ENCODE measurements around the gene CEPT1. TPM values are rescaled to one million over a fixed set of nuclear protein-coding genes. Genes with fewer than 3 reads are reported as not detected.

CEPT1 gene
- total and polyA plus RNA-seq, 2 of the 13 experiments (the other 11 are each of a cell fraction or from before 2014, with no cell fraction given) = 35.7 to 48.2 TPM

DNA sequence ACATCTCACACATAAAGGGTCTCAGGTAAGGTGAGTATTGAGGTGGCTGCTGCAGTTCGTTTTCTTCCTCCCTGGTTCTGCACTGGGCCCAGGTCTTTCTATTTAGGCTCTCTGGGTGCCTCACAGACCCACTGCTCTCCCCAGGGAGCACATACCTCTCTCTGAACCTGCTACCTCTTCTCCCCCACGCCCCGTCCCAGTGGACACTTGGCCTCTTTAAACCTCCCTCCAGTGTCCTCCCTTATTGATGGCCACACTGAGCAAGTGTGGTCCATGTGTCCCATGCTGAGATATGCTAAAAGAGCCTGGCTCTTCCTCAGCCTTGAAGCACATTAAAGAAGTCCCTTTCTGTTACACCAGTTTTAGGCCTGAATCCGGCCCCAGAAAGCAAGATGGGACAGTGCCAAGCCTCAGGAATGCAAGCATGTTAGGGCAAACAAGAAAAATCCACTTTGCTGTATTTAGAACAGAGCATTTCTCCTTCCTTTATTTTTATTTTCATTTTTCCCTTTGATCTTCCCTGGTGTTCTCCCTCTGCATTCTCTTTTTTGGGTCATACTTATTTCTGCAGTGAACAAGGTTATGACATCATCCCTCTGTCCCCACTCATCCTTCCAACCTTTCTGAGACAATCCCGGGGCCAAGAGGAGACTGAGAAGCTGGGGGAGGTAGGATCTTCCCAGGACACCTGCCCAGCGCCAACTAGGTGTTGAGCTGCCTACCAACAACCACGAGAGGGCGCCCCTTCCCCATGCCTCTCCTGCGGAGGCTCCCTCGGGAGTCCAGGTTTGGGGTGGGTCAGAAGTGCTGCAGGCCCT is 82.5 kb downstream of the CEPT1 start (continued):
- TF ChIP-seq CREM (IDR thresholded peaks at IDR 0.05) (no peak), CREM (CRISPR knock-in tag; IDR thresholded peaks at IDR 0.05) (no peak), SUZ12 (IDR thresholded peaks at IDR 0.05; ENCODE audit: low read depth, low read length) (no peak), RXRB (CRISPR knock-in tag; IDR thresholded peaks at IDR 0.05; ENCODE audit: borderline replicate concordance) (0 out of 2 replicates have a peak, but pooled peaks have one; percentile 21), ZNF136 (CRISPR knock-in tag; IDR thresholded peaks at IDR 0.05; ENCODE audit: low read depth) (no peak), NFKB2 (CRISPR knock-in tag; IDR thresholded peaks at IDR 0.05; ENCODE audit: borderline replicate concordance) (no peak), SOX6 (IDR thresholded peaks at IDR 0.05) (no peak), SOX6 (CRISPR knock-in tag; IDR thresholded peaks at IDR 0.05) (no peak), KDM2A (CRISPR knock-in tag; IDR thresholded peaks at IDR 0.05; ENCODE audit: borderline replicate concordance, low read depth) (peak; percentile 75; the same call in 1 of the 2 replicates), TBL1XR1 (IDR thresholded peaks at IDR 0.05; ENCODE audit: borderline replicate concordance, low read length, partially characterized antibody) (peak; percentile 44), SMAD9 (CRISPR knock-in tag; IDR thresholded peaks at IDR 0.05) (no peak), YEATS4 (CRISPR knock-in tag; IDR thresholded peaks at IDR 0.05; ENCODE audit: borderline replicate concordance) (no peak), SP2 (CRISPR knock-in tag; IDR thresholded peaks at IDR 0.05) (no peak), NFE2 (CRISPR knock-in tag; IDR thresholded peaks at IDR 0.05) (no peak), CBFB (CRISPR knock-in tag; IDR thresholded peaks at IDR 0.05) (no peak), NFIB (CRISPR knock-in tag; IDR thresholded peaks at IDR 0.05; ENCODE audit: borderline replicate concordance) (no peak), ZFP62 (CRISPR knock-in tag; IDR thresholded peaks at IDR 0.05) (no peak), TOE1 (CRISPR knock-in tag; IDR thresholded peaks at IDR 0.05) (no peak), CBX5 (CRISPR knock-in tag; IDR thresholded peaks at IDR 0.05; ENCODE audit: borderline replicate concordance) (0 out of 2 replicates have a peak, but pooled peaks have one; percentile 25), RAD51 (IDR thresholded peaks at IDR 0.05; ENCODE audit: borderline replicate concordance) (no peak), HHEX (CRISPR knock-in tag; IDR thresholded peaks at IDR 0.05) (no peak), ZMYM4 (CRISPR knock-in tag; IDR thresholded peaks at IDR 0.05) (0 out of 2 replicates have a peak, but pooled peaks have one; percentile 33), CENPX (CRISPR knock-in tag; IDR thresholded peaks at IDR 0.05) (no peak), RCOR2 (CRISPR knock-in tag; IDR thresholded peaks at IDR 0.05) (no peak)
- TF ChIP-seq, protein P1, sequence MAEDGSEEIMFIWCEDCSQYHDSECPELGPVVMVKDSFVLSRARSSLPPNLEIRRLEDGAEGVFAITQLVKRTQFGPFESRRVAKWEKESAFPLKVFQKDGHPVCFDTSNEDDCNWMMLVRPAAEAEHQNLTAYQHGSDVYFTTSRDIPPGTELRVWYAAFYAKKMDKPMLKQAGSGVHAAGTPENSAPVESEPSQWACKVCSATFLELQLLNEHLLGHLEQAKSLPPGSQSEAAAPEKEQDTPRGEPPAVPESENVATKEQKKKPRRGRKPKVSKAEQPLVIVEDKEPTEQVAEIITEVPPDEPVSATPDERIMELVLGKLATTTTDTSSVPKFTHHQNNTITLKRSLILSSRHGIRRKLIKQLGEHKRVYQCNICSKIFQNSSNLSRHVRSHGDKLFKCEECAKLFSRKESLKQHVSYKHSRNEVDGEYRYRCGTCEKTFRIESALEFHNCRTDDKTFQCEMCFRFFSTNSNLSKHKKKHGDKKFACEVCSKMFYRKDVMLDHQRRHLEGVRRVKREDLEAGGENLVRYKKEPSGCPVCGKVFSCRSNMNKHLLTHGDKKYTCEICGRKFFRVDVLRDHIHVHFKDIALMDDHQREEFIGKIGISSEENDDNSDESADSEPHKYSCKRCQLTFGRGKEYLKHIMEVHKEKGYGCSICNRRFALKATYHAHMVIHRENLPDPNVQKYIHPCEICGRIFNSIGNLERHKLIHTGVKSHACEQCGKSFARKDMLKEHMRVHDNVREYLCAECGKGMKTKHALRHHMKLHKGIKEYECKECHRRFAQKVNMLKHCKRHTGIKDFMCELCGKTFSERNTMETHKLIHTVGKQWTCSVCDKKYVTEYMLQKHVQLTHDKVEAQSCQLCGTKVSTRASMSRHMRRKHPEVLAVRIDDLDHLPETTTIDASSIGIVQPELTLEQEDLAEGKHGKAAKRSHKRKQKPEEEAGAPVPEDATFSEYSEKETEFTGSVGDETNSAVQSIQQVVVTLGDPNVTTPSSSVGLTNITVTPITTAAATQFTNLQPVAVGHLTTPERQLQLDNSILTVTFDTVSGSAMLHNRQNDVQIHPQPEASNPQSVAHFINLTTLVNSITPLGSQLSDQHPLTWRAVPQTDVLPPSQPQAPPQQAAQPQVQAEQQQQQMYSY (CRISPR knock-in tag; IDR thresholded peaks at IDR 0.05) = no peak
- TF ChIP-seq, protein P2, sequence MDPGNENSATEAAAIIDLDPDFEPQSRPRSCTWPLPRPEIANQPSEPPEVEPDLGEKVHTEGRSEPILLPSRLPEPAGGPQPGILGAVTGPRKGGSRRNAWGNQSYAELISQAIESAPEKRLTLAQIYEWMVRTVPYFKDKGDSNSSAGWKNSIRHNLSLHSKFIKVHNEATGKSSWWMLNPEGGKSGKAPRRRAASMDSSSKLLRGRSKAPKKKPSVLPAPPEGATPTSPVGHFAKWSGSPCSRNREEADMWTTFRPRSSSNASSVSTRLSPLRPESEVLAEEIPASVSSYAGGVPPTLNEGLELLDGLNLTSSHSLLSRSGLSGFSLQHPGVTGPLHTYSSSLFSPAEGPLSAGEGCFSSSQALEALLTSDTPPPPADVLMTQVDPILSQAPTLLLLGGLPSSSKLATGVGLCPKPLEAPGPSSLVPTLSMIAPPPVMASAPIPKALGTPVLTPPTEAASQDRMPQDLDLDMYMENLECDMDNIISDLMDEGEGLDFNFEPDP (CRISPR knock-in tag; conservative IDR thresholded peaks at IDR 0.05) = no peak
- TF ChIP-seq, protein P3, sequence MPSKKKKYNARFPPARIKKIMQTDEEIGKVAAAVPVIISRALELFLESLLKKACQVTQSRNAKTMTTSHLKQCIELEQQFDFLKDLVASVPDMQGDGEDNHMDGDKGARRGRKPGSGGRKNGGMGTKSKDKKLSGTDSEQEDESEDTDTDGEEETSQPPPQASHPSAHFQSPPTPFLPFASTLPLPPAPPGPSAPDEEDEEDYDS (CRISPR knock-in tag; IDR thresholded peaks at IDR 0.05) = no peak
- TF ChIP-seq, protein P4, sequence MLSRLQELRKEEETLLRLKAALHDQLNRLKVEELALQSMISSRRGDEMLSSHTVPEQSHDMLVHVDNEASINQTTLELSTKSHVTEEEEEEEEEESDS (CRISPR knock-in tag; IDR thresholded peaks at IDR 0.05; ENCODE audit: borderline replicate concordance) = no peak

All from HepG2 (cell line).